Testis (tissue), 3 donors: ENCODE measurements around the gene HSCB. TPM values are rescaled to one million over a fixed set of nuclear protein-coding genes. Genes with fewer than 3 reads are reported as not detected.
"Not testable (repeated sequence)": the region's sequence is repeated elsewhere in the genome, so short reads cannot be mapped to it uniquely, and the experiment has no call there.

Experiments
- DNase-seq: peaks from one replicate; pipeline ENCODE4 v3.0.0-alpha.2; 2019
- H3K27ac ChIP-seq, 2 donors: fragments of 200-600 bp; sonication (generic); one replicate each; pipeline ENCODE4 v1.5.1; 2019
- H3K27me3 ChIP-seq: fragments of 200-600 bp; sonication (generic); one replicate; pipeline ENCODE4 v1.5.1; 2019
- H3K36me3 ChIP-seq: fragments of 200-600 bp; sonication (generic); one replicate; pipeline ENCODE4 v1.5.1; 2017; ENCODE audit warnings: low read depth; ENCODE audit errors: missing control alignments
- H3K4me1 ChIP-seq: fragments of 200-600 bp; sonication (generic); one replicate; pipeline ENCODE4 v1.5.1; 2019
- H3K4me3 ChIP-seq, 2 donors: fragments of 200-600 bp; sonication (generic); one replicate each; pipeline ENCODE4 v1.5.1; 2017 to 2019
- H3K9me3 ChIP-seq: fragments of 200-600 bp; sonication (generic); one replicate; pipeline ENCODE4 v1.5.1; 2017
- CTCF ChIP-seq, 3 experiments: fragments of 450-650 bp in 2 of 3; fragments of 200-600 bp in 1 of 3; sonication (generic) in 1 of 3; IDR thresholded peaks; one replicate each; pipeline ENCODE4 v1.5.1; 2016 to 2019; ENCODE audit warnings: antibody characterized with exemption in 3 of 3, mild to moderate bottlenecking in 2 of 3, moderate library complexity in 1 of 3
- POLR2A ChIP-seq: fragments of 450-650 bp; IDR thresholded peaks from one replicate; pipeline ENCODE4 v1.6.1; 2017; ENCODE audit warnings: antibody characterized with exemption, mild to moderate bottlenecking, moderate library complexity
- WGBS, 2 donors: methylation state at CpG; one replicate each; pipeline ENCODE4 v1.1.5; 2018; 5-methylcytosine and 5-hydroxymethylcytosine counted together
- intact Hi-C: fragments of 100-400 bp; cut with DNase I; formaldehyde crosslinking; loops from one replicate; pipeline ENCODE4 v1.15.1; 2023; ENCODE audit warnings: low total_unique reads
- polyA plus RNA-seq: library from polyadenylated mRNA; stranded (reverse); fragments of 350-450 nt; fragmentation: Illumina TruSeq; extraction: RNeasy Lipid Tissue Mini Kit (QIAGEN cat#74804); gene quantifications from one replicate; pipeline ENCODE4 v1.2.3, GENCODE V29; 2014; ENCODE audit warnings: low read depth, low replicate concordance; ENCODE audit not compliant: insufficient read depth
- total RNA-seq, 2 donors: library from RNA; depleted of rRNA; stranded (reverse); fragments of >200 nt; gene quantifications; one replicate each; pipeline ENCODE4 v1.2.3, GENCODE V29; 2016

Gene HSCB
- total and polyA plus RNA-seq, 3 donors from 2014 or later = 10.2 to 19.5 (median 16.4) TPM

GRCh38 chr22:28750471-28750881 is 8.6 kb downstream of the HSCB start:
- TF ChIP-seq POLR2A (no peak), CTCF (IDR thresholded peaks at IDR 0.05) (no peak)
- no peak overlapping the region for H3K4me3 ChIP-seq
- H3K9me3 ChIP-seq = no peaks in the 10 kb centered on the region
- H3K36me3 ChIP-seq = no peaks in the 10 kb centered on the region
- intact Hi-C loops = no loop called here
- WGBS, 2 donors = 85% methylated on average over 6 of the region's 6 CpGs
- no peak for DNase-seq
- no peaks in the 10 kb centered on the region for H3K4me1 ChIP-seq
- no peaks in the 10 kb centered on the region for H3K27me3 ChIP-seq
- H3K27ac ChIP-seq = no peak overlapping the region

- H3K4me1 ChIP-seq, H3K36me3 ChIP-seq, DNase-seq, H3K27ac ChIP-seq, H3K9me3 ChIP-seq, H3K27me3 ChIP-seq, H3K4me3 ChIP-seq, intact Hi-C loops: not testable (repeated sequence)
- WGBS, 2 donors = 95 to 97% methylated on average over 3 of the region's 3 CpGs
Measured at GRCh38 chr22:28754512-28754911, 12.7 kb downstream of the HSCB start.

GRCh38 chr22:28759861-28760560 is 18.2 kb downstream of the HSCB start:
- intact Hi-C loops = no loop called here

GRCh38 chr22:28761449-28761755 is 19.6 kb downstream of the HSCB start:
- H3K27ac ChIP-seq = no peak overlapping the region
- TF ChIP-seq POLR2A (no peak), CTCF (IDR thresholded peaks at IDR 0.05) (no peak)
- no peak for DNase-seq
- H3K4me3 ChIP-seq = no peak overlapping the region
- no peaks in the 10 kb centered on the region for H3K27me3 ChIP-seq
- no peaks in the 10 kb centered on the region for H3K9me3 ChIP-seq
- H3K36me3 ChIP-seq = no peaks in the 10 kb centered on the region
- no peaks in the 10 kb centered on the region for H3K4me1 ChIP-seq
- intact Hi-C loops = no loop called here
- WGBS, 2 donors = 94 to 96% methylated on average over 10 of the region's 10 CpGs

More at GRCh38 chr22:28759861-28760560, 18.2 kb downstream of the HSCB start:
- H3K4me1 ChIP-seq = no peaks in the 10 kb centered on the region
- H3K4me3 ChIP-seq = no peak overlapping the region
- 57 to 65% methylated on average over 3 of the region's 3 CpGs for WGBS, 2 donors
- H3K9me3 ChIP-seq = no peaks in the 10 kb centered on the region
- TF ChIP-seq POLR2A = no peak
- no peak for TF ChIP-seq CTCF (IDR thresholded peaks at IDR 0.05)
- no peaks in the 10 kb centered on the region for H3K27me3 ChIP-seq
- no peaks in the 10 kb centered on the region for H3K36me3 ChIP-seq
- H3K27ac ChIP-seq = no peak overlapping the region
- DNase-seq = no peak

GRCh38 chr22:28762000-28762399 is 20.2 kb downstream of the HSCB start:
- H3K4me1 ChIP-seq, H3K36me3 ChIP-seq, intact Hi-C loops, H3K27me3 ChIP-seq, H3K9me3 ChIP-seq, DNase-seq, H3K4me3 ChIP-seq, H3K27ac ChIP-seq: not testable (repeated sequence)
- WGBS, 2 donors = 82 to 96% methylated on average over 4 of the region's 4 CpGs

- WGBS, 2 donors = 91 to 94% methylated on average over 3 of the region's 3 CpGs
- TF ChIP-seq CTCF (IDR thresholded peaks at IDR 0.05) = no peak
- TF ChIP-seq POLR2A = no peak
- intact Hi-C loops = no loop called here
Measured at GRCh38 chr22:28766628-28767027, 24.8 kb downstream of the HSCB start.

More at GRCh38 chr22:28766628-28767027, 24.8 kb downstream of the HSCB start:
- no peaks in the 10 kb centered on the region for H3K9me3 ChIP-seq
- H3K27me3 ChIP-seq = no peaks in the 10 kb centered on the region
- no peaks in the 10 kb centered on the region for H3K4me1 ChIP-seq
- H3K36me3 ChIP-seq = no peaks in the 10 kb centered on the region
- no peak for DNase-seq
- no peak overlapping the region for H3K4me3 ChIP-seq
- no peak overlapping the region for H3K27ac ChIP-seq
